ENCODE measurements around the gene OXTR.
"Not testable (repeated sequence)": the region's sequence is repeated elsewhere in the genome, so short reads cannot be mapped to it uniquely, and the experiment has no call there.

OXTR gene

DNA sequence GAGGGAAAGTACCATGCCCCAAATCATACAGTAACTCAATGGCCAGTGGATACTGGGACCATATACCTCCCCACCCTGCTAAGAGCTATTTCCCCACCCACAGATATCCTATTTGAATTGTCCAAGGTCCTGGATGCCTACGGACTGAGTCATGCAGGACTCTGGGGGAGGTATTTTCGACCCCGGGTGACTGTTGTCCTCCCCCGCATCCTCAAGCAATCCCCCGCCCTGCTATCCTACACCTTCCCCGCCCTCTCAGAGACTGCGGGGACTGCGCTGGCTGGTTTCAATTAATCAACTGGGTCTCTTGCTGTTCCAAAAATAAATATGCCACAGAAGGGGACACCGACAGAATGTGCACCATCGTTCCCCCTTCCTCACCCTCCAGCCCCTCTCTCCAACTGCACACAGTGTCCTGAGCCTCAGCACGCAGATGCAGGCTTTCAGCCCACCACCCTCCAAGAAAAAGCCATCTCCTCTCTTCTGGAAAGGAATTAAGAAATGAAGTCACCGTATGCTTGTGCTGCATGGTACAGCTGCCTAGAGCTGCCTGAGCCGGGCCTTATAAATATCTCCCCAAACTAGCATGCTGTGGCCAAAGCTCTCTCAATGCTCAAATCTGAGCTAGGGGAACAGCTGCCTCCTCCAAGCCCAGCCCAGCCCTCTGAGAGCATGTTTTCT lies 27.7 kb downstream of the OXTR start:
- no peak for DNase-seq (ENCODE audit: low spot score)

DNA sequence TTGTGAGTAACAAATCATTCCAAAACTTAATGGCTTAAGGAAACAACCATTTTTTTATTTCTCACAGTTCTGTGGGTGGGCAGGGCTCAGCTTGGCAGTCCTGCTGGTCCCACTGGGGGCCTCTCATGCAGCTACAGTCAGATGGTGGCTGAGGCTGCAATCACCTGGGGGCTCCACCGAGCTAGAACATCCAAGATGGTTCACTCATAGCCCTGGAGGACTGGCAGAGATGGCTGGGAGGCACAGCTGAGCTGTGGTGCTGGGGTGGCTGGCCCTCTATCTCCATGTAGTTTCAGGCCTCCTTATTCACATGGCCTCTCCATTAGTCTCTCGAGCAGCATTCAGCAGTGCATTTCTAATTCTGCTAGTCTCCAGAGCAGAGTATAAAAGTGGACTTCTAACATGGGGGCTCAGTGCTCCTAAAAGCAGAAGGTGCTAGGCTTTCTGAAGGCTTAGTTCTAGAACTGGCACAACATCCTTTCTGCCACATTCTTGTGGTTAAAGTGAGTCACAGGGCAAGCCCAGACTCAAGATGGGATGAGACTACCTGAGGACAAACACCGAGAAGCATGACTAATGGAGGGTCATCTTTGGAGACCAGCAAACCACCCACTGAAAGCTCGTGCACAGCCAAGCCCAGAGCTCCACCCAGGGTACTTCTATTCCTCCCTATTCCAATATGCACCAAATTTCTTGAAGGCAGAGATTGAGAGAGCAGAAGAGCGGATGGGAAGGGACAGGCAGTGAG lies 29.5 kb downstream of the OXTR start:
- DNase-seq (ENCODE audit: low spot score) = no peak

DNA sequence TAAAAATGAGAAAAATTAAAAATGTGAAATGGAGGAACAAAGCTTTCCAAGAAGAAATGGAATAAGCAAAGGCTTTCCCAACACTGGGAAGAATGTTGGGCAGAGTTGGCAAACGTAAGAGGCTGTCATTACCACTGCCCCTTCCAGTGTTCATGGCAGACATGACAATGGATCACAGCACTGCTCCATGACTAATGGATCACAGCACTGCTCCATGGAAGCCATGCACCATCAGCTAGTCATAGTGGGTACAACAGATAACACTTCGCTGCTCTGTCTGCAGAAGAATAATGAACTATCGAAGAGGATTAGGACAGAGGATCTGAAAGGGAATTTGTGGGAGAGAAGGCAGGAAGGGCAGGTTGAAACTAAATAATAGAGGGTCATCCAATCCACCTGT lies 30.8 kb downstream of the OXTR start:
- no peak for DNase-seq (ENCODE audit: low spot score)

DNA sequence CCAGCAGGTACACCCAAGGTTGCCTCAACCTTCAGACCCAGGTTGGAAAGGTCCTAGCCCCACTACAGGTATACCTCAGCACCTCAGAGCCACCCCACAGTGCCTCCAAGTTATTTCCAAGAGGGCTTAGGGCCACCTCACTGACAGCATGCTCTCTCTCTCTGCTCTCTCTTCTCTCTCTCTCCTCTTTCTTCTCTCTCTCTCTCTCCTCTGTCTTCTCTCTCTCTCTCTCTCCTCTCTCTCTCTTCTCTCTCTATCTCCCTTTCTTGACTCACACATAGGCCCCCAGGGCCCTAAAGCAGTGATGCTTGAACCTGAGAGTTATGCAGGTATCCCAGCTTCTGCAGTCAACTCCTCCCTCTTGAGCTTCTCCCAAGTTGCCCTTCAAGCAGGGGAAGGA lies 31.6 kb downstream of the OXTR start:
- no peak for DNase-seq (ENCODE audit: low spot score)

DNA sequence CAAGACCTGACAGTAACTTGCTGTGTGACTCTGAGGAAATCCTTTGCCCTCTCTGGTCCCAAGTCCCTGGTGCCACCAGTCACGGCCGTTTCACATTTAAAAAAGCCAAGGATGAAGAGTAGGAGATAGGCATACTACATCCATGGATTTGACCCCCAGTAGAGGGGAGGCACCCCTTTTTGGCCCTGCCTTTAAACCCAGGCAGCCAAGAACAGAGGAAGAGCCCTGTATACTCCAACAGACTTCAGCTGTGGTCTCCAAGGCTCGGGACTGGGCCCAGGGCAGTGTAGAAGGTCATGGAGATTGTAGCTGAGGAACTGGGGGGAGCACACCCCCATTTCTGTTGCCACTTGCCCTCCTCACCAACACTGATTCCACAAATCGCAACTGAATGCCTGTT lies 32.1 kb downstream of the OXTR start:
- DNase-seq (ENCODE audit: low spot score) = no peak

DNA sequence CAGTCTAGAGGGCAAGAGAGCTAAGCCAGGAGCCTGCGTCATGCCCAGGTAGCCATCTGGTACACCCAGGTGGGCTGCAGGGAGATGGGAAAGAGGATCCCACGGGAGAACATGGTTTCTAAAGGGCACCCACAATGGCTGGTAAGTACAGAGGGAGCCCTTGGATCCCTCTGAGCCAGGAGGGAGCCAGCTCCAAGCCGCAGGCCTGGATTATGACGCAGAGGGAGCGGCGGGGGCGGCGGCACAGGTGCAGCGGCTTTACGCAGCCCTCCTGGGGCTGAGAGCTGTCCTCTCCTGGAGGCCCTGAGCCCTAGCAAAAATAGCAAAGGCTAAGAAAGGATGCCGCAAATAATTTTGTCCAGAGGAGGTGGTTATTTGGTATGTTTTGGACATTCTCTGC lies 33.0 kb downstream of the OXTR start:
- DNase-seq (ENCODE audit: low spot score) = no peak

DNA sequence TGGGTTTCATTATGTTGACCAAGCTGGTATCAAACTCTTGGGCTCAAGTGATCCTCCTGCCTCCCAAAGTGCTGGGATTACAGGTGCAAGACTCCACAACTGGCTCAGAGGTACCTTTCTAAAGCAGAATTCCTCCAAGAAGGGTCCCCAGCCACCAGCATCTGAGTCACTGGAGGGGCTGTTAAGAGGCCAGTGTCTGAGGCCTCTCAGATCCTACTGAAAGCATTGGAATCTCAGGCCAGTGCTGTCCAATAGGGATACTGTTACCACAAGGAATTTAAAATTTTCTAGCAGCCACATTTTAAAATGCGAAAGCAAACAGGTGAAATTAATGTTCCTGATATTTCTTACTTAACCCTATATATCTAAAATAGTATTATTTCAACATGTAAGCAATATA lies 34.5 kb downstream of the OXTR start:
- DNase-seq (ENCODE audit: low spot score) = no peak

DNA sequence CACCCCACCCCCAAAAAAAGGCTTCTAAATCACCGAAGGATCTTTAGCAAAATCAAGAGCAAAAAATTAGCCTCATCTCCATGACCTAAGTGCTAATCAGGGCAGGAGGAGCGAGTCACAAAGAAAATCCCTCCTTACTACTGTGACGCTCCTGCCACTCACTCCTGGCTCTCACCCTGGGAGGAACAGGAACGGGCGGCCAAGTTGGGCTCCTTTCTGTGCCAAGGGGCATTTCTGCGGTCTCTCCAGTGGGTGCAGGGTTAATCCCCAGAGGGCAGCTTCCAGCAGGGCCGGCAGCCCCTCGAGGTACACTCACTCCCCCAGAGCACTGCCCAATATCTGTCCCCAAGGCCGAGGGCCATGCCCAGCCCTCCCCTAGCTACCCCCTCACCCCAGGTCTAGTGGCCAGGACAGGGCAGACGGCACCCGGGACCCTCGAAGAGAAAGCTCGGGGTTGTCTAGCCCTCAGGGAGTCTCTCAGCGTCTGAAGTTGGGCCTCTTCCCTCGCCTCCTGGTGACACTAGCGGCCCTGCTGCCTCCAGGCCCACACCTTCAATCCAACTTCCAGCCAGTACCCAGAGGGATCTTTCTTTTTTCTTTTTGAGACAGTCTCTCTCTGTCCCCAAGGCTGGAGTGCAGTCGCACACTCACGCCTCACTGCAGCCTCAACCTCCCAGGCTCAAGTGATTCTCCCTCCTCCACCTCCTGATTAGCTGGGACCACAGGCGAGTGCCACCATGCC lies 35.1 kb downstream of the OXTR start:
- DNase-seq (ENCODE audit: low spot score) = no peak

DNA sequence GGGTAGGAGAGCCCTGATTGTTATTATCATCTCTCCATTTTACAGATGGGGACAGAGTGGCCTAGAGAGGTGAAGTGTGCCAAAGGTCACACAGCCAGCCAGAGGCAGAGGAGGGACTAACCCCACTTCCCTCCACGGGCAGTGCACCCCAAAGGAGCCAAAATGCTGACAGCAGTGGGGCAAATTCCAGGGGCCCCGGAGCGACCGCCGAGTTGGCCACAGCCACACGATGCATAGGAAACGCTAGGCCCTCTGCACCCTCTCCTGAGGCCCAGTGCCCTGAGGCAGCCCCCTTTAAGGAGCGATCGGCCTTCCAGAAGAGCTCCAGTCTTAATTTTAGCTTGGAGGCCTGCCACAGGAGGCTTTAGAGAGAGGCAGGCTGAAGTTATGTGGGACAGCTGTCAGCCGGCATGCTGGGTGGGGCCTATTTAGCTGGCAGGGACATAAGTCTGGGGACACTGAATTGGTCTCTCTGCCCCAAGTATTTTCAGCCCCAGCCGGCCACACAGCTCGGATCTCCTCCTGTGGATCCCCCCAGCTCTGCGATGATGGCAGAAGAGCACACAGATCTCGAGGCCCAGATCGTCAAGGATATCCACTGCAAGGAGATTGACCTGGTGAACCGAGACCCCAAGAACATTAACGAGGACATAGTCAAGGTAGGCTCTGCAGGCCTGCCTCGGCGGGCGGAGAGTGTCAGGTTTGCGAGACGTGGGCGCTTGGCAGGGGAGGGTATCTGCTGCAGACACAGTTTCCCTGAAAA lies 35.9 kb downstream of the OXTR start, which contains the start of gene CAV3:
Gene CAV3, plus strand, starts transcription at position 471 of the 763 bp plus-strand sequence. Its CDS starts 75 bp downstream, at position 546.
- no peak for DNase-seq (ENCODE audit: low spot score)

DNA sequence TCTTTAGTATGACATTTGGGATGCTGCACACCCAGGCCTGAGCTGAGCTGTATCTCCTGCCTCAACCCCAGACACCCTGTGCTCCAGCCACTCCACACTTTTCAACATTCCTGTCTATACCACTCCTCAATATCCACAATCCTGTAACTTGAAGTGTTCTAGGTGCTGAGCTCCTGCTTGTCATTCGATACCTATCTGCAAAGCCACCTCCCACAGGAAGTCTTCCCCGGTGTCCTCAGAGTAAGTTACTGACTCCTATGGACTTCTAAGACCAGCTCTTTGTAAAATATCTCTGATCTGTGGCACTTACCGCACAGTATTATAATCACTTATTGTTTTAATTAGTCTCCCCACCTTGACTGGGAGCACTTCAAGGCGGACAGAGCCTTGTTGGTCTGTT lies 37.0 kb downstream of the OXTR start:
- no peak for DNase-seq (ENCODE audit: low spot score)

DNA sequence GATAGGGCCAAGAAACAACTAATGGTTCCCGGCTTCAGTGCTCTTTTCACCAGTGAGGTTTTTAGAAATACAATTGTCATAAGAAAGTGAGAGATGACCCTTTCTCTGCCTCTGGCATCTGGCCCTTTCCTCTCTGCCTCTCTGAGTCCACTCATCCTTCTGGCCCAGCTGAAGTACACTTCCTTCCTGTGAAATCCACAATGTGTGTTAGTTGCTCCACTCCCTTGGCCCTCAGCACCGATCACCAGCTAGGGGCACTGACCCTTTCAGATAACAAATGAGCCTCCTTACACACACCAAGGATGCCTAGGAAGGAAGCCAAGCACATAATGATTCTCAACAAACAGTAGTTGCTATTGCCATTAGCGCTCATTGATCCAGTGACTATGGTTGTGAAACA lies 38.8 kb downstream of the OXTR start:
- no peak for DNase-seq (ENCODE audit: low spot score)

DNA sequence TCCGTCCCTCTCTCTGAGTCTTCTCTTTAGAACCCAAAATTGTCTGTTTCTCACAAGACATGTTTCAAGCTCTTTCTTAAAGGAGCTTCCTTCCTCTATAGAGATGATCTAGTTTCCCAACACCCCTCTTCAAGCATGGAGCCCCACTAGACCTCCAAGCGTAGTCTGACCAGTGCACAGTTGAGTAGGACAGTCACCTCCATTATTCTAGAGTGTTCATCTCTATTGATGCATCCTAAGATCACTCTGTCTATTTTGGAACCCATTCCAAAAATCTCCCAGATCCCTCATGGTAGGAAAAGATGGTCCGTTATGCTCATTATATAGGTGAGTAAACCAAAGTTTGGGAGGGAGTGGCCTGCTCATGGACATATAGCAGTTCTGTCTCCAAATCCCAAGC lies 39.9 kb downstream of the OXTR start:
- DNase-seq (ENCODE audit: low spot score) = no peak

DNA sequence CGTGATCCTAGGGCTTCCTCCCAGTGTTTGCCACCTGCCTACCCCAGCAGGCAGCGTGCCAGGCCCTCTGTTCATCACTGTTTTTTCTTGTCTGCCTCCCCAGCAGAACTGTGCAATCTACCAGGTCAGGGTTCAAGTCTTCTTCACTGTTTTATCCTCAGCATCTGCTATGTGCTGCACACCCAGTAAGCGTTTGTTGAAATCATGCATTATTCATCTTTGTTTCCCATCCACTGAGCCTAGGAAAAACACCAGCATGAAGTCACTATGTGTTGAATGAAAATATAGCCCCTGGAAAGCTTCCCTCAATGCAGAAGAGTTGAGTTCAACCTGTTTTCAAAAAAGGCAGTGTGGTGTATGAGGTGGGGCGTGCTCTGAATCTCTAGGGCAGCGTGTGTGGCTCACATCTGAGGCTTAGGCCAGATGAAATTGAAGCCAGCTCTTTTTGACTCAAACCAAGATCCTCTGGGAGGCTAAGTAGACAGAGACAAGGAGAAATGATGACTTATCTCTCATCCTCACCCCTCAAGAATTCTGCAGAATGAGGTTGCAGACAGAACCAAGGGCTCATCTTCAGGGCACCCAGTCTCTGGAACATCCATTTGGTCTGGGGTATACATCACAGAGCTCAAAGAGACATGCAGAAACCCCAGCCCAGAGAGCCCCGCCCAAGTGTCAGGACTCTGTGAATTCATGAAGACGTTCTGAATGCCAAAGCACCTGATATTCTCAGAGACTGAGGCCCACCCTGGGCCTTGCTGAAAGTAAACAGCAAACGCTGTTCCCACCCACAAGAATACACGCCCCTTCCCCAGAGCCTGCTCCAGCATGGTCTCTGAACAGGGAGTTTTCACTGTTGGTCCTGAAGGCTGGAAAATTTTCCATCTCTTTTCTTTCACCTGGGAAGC lies 41.6 kb downstream of the OXTR start:
- DNase-seq (ENCODE audit: low spot score) = no peak

DNA sequence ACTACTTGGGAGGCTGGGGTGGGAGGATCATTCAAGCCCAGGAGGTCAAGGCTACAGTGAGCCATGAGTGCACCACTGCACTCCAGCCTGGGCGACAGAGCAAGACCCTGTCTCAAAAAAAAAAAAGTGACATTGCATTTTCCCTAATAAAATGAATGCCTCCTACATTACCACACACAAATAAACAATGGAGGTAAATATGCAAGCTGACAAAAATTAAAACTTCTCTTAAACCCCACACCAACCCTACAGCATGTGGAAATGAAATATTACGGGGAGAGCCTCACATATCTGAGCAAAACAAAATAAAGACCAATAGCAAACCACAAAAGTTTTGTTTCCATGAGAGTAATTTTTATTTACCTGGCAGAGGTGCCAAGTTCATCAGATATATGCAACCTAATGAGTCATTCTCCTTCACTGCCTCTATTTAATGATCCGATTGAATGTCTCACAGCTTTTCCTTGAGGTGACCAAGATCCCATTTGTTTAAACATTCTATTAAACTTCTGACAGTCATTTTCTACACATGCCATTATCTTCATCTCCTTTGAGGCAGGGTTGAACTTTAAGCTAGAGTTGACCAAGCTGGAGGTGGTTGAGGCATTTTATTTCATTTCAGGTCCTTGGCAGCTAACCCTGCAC lies 45.2 kb downstream of the OXTR start:
- no peak for DNase-seq (ENCODE audit: low spot score)

DNA sequence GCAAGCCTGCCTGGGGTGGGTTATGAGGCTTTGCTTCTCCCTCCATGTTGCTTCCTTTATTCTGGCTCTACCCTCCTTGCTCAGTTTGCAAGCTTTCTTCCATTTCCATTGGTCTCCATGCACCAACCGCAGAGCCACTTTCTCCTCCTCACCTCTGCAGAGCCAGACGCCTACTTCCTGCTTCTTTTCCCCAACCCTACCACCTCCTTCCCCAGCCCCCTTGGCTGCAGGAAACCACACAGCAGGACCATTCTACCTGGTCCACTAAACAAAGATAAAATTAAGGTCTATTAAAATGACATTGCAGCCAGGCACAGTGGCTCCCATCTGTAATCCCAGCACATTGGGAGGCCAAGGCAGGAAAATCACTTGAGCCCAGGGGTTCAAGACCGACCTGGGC lies 45.8 kb downstream of the OXTR start:
- no peak for DNase-seq (ENCODE audit: low spot score)

DNA sequence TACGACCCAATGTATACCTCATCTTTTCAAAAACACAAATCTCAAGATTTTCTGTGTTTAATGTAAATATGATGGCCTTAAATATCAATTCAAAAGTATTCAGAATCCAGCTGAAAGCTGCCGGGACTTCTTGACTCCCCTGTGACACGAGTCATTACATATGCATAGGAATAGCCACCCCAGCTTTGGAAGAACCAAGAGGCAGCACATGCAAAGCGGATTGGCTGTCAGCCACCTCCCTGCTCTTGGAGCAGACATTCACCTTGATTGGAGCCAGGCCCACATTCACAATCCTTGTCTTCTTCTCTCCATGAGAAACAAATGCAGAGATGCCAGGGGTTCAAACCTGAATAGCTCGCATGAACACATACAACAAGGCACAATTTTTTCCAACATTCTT lies 46.6 kb downstream of the OXTR start:
- DNase-seq (ENCODE audit: low spot score) = no peak

DNA sequence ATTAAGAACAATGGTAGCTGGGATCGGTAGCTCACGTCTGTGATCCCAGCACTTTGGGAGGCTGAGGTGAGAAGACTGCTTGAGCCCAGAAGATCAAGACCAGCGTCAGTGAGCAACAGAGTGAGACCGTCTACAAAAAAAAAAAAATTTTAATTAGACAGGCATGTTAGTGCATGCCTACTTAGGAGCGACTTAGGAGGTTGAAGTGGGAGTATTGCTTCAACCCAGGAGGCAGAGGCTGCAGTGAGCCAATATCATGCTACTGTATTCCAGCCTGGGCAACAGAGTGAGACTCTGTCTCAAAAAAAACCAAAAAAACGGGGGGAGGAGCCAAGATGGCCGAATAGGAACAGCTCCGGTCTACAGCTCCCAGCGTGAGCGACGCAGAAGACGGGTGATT lies 53.7 kb downstream of the OXTR start:
- not testable (repeated sequence) for DNase-seq (ENCODE audit: low spot score)

DNA sequence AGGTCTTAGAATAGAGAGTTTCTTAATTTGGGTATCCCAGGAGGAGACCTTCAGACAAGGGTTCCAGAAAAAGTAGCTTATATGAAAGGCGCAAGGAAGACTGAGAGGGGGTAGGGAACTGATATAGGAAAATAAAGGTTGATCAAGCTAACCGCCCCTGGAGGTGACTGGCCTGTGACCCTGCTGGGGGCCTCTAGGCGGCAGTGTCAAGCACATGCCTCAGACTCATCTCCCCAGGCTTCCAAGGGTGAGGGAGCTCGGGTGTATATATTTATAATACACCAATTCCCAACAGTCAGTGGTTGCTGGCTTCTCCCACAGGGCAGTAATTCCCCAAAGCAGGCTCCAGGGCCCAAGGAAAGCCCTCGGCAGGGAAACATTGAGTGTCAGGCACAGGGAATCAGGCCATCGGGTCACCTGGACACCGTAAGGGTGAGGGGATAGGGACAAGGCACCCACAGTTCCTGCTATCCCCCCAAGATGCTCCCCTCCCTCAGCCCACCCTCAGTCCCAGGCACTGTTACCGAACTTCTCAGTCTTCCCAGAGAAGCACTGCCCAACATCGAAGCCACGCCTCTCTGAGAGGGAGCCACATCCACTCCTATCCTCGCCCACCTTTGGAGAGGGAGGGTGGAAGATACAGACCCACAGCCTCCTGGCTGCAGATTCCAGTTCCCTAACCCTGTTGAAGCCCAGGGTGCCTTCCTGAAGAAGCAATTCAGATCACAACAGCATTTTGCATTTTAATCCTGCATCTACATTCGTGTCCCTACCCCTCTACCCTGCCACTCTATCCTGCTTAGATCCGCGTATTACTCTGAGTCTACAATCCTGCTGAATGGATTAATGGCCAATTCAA lies 55.3 kb downstream of the OXTR start:
- no peak for DNase-seq (ENCODE audit: low spot score)

DNA sequence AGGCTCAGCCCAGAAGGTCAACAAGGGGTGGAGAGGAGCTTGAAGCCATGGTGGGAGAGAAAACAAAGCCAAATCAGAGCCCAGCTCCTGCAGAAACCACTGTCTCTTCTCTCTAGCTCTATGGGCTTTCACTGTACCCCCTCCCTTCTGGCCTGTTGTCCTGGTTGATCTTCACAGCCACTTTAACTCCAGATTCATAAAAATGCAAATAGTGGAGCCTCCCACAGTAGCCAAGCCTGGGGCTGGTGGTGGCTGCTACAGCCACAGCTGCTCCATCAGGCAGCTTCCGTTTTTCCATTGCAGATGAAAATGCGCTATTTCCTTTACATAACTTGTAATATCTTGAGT lies 56.5 kb downstream of the OXTR start:
- no peak for DNase-seq (ENCODE audit: low spot score)
